Fibroblast of gingiva (primary cell): ENCODE results near the gene PSMB10.
A peak's percentile ranks its signal among the peaks of the same experiment; 100 is the strongest.

Source experiments
- DNase-seq: peaks from one replicate; pipeline ENCODE4 v3.0.0-alpha.2; 2011; ENCODE audit warnings: low read depth

Gene PSMB10

DNA sequence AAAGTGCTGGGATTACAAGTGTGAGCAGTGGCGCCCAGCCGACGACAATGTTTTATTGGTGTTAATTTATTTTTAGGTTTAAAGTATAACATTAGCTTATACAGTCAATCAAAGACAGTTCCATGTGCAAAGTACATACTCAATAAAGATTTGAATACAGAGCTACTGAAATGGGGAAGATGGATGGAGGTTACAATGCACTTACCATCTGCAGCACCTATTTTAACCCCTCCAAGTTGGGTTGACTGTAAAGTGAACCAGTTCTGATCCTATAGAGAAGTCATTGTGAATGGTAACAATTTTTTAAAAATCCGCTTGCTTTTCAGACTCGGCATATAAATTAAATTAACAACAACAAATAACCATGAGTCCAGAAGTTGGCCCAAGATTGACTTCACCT lies 44.3 kb downstream of the PSMB10 start:
- no peak for DNase-seq

DNA sequence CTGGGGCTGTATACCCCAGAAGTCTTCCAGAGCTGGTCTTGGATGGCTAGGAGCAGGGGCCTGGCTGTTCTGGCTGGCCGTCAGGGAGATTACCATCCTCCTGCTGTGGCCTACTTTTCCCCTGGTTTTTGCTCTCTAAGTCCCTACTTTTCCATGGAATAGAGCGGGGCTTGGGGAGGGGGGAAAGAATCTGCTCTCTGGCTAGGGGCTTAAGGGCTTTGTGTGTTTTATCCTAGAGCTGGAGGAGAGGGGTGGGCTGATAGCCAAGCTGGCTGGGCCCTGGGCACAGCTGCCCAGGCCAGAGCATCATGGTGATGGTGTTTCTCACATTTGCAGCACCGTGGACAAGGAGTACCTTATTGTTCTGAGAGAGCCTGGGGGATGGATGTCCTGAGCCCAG lies 48.3 kb downstream of the PSMB10 start:
- no peak for DNase-seq

- DNase-seq: no peak
Observed at GRCh38 chr16:67886387-67886786, 50.3 kb downstream of the PSMB10 start.

GRCh38 chr16:67885976-67886375 lies 50.7 kb downstream of the PSMB10 start:
- DNase-seq: no peak

- DNase-seq: no peak
Observed at GRCh38 chr16:67885545-67885944, 51.1 kb downstream of the PSMB10 start.

DNA sequence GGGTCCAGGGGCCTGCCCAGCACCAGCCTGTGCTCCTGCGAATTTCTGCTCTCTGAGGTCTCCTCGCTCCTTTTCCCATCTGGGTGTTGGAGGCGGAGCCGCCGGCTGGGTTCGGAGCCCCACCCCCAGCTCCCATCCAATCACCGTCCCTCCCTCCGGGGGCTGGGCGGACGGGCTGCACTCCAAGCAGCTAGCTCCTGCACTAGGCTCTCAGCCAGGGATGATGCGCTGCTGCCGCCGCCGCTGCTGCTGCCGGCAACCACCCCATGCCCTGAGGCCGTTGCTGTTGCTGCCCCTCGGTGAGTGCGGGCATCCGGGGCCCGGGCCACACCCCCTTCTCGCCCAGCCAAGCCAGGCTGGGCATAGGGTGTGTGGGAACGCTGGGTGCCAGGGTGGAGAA lies 52.0 kb downstream of the PSMB10 start, which contains the start of gene NRN1L:
Gene NRN1L, plus strand, starts transcription at position 202 of the 400 bp plus-strand sequence. Its CDS starts 19 bp downstream, at position 221.
- peak; percentile 88 for DNase-seq
